NB4 (cell line): ENCODE measurements around the gene FBXO31.
"Not testable (repeated sequence)": the region's sequence is repeated elsewhere in the genome, so short reads cannot be mapped to it uniquely, and the experiment has no call there.

Experiments used
- DNase-seq: peaks from one replicate; pipeline ENCODE4 v3.0.0; 2010; ENCODE audit warnings: low read depth
- H3K4me3 ChIP-seq: one replicate; pipeline ENCODE4 v1.5.1; 2011; ENCODE audit warnings: mild to moderate bottlenecking, low read depth, low read length, moderate library complexity
- MYC ChIP-seq: IDR thresholded peaks from 2 replicates; pipeline ENCODE4 v1.6.1; 2011; ENCODE audit warnings: low read depth, low read length
- POLR2A ChIP-seq: IDR thresholded peaks from 2 replicates; pipeline ENCODE4 v1.6.1; 2011; ENCODE audit warnings: mild to moderate bottlenecking; ENCODE audit not compliant: insufficient read length; ENCODE audit errors: extremely low read depth
- TF ChIP-seq, protein P1 (sequence below): IDR thresholded peaks from one replicate; pipeline ENCODE4 v1.5.1; 2012; ENCODE audit warnings: low read depth, low read length
- TF ChIP-seq, protein P2 (sequence below): IDR thresholded peaks from 2 replicates; pipeline ENCODE4 v1.6.1; 2011; ENCODE audit warnings: low read depth, low read length

The FBXO31 gene

DNA sequence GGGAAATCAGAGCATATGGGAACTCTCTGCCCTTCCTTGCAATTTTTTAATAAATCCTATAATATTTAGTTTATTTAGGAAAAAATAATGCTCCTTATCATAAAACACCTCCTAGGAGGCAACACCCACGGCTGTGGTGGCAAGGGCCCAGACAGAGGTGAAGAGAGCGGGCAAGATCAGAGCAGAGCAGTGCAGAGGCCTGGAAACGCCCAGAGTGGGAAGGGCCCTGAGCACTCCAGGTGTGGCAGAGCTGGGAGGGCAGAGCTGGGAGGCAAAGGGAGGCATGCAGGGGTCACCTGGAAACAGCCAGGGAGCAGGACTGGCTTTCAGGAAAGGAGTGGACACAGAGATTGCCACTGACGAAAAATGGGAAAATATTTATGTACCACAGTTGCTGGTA is 17.3 kb downstream of the FBXO31 start:
- no peak for DNase-seq
- no peak overlapping the region for H3K4me3 ChIP-seq
- TF ChIP-seq POLR2A (no peak), MYC (no peak)
- TF ChIP-seq, protein P1, sequence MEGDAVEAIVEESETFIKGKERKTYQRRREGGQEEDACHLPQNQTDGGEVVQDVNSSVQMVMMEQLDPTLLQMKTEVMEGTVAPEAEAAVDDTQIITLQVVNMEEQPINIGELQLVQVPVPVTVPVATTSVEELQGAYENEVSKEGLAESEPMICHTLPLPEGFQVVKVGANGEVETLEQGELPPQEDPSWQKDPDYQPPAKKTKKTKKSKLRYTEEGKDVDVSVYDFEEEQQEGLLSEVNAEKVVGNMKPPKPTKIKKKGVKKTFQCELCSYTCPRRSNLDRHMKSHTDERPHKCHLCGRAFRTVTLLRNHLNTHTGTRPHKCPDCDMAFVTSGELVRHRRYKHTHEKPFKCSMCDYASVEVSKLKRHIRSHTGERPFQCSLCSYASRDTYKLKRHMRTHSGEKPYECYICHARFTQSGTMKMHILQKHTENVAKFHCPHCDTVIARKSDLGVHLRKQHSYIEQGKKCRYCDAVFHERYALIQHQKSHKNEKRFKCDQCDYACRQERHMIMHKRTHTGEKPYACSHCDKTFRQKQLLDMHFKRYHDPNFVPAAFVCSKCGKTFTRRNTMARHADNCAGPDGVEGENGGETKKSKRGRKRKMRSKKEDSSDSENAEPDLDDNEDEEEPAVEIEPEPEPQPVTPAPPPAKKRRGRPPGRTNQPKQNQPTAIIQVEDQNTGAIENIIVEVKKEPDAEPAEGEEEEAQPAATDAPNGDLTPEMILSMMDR = no peak
- TF ChIP-seq, protein P2, sequence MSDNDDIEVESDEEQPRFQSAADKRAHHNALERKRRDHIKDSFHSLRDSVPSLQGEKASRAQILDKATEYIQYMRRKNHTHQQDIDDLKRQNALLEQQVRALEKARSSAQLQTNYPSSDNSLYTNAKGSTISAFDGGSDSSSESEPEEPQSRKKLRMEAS = no peak

DNA sequence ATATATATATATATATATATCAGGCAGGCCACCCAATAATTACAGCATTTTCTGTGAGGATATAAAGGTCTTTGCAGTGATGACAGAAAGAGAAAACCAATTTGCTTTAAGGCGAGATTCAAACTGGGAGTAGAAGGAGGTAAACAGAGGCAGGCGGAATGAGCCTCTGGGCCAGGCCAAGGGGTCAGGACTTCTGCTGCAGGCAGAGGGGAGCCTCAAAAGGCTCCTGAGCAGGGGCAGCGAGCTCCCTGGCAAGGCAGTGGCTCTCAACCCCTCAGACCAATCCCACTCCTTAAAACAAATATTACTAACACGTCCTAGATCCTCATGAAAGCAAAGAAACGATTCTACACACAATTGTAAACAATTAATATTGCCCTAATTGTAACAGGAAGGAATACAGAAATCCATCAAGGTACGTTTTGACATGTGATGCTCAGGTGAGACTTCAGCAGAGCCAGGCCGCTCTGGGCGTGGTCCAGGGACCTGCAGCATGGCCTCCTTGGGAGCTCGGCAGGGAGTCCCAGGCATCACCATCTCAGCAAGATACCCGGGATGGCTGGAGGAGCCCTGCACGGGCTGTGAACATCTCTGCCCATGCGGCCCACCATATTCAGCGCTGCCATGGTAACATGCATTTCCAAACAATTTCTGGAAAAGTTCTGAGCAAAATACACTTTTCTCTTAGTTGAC is 18.4 kb downstream of the FBXO31 start:
- DNase-seq = no peak
- TF ChIP-seq, protein P2 = no peak
- TF ChIP-seq MYC = no peak
- TF ChIP-seq POLR2A = no peak
- TF ChIP-seq, protein P1 = no peak
- H3K4me3 ChIP-seq = no peak overlapping the region

GRCh38 chr16:87363771-87364455 is 19.7 kb downstream of the FBXO31 start:
- no peak overlapping the region for H3K4me3 ChIP-seq
- DNase-seq = no peak

DNA sequence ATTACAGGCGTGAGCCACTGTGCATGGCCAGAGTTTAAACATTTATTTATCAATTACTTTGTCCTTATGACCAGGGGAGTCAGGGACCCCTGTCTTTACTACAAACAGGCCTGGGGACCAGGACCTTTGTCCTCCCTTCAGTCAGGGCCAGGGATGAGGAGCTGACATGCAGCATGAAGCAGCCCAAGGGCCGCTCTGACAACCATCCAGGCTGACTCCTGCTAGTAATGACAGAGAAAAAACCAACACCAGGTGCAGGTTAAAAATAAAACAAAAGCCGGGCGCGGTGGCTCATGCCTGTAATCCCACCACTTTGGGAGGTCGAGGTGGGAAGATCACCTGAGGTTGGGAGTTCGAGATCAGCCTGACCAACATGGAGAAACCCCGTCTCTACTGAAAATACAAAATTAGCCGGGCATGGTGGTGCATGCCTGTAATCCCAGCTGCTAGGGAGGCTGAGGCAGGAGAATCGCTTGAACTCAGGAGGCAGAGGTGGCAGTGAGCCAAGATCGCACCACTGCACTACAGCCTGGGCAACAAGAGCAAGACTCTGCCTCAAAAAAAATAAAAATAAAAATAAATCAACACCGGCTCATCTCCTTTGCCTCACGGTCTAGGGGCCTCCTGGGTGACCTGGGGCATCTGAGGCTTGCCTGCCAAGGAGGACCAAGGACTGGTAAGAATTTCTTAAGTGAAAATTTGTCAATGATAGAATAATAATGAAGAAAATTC is 20.6 kb downstream of the FBXO31 start:
- not testable (repeated sequence) for DNase-seq, H3K4me3 ChIP-seq

More at GRCh38 chr16:87363771-87364455, 19.7 kb downstream of the FBXO31 start:
- no peak for TF ChIP-seq MYC
- TF ChIP-seq, protein P1 = no peak
- TF ChIP-seq POLR2A = no peak
- TF ChIP-seq, protein P2 = no peak

GRCh38 chr16:87361916-87362619 is 21.5 kb downstream of the FBXO31 start:
- TF ChIP-seq MYC (no peak), POLR2A (no peak)
- TF ChIP-seq, protein P1 = no peak
- TF ChIP-seq, protein P2 = no peak

More at GRCh38 chr16:87361916-87362619, 21.5 kb downstream of the FBXO31 start:
- no peak for DNase-seq
- H3K4me3 ChIP-seq = no peak overlapping the region
